ENCODE data around the gene STRN. TPM values are rescaled to one million over a fixed set of nuclear protein-coding genes. Genes with fewer than 3 reads are reported as not detected.
"Not testable (repeated sequence)": the region's sequence is repeated elsewhere in the genome, so short reads cannot be mapped to it uniquely, and the experiment has no call there.

STRN gene
- total RNA-seq, 2 donors from 2014 or later, result 44.0 to 50.6 TPM

- no peak for DNase-seq
- Histone ChIP-seq H3K4me3 (ENCODE audit: low read length) (no peak overlapping the region), H3K4me1 (ENCODE audit: control insufficient read depth, insufficient read depth, low read length) (no peaks in the 10 kb centered on the region), H3K36me3 (ENCODE audit: control insufficient read depth, insufficient read depth, low read length) (no peaks in the 10 kb centered on the region), H3K27me3 (ENCODE audit: control insufficient read depth, insufficient read depth, low read length, poor library complexity, severe bottlenecking) (no peaks in the 10 kb centered on the region), H3K9ac (ENCODE audit: extremely low read depth, low read length, poor library complexity, severe bottlenecking) (no peak overlapping the region), H3K27ac (ENCODE audit: low read depth, low read length) (no peak overlapping the region), H3K9me3 (ENCODE audit: control insufficient read depth, low read length) (peaks cover 5% of the 10 kb centered on the region)
- Mint-ChIP-seq H3K4me1 (peaks cover 3% of the 10 kb centered on the region), H3K36me3 (ENCODE audit: low read depth) (no peaks in the 10 kb centered on the region), H3K27ac (peak overlapping the region; percentile 7), H3K4me3 (no peak overlapping the region), H3K9me3 (peaks cover 8% of the 10 kb centered on the region), H3K27me3 (ENCODE audit: insufficient read depth) (no peaks in the 10 kb centered on the region)
- TF ChIP-seq CTCF (conservative IDR thresholded peaks at IDR 0.05), result no peak
- 38 to 86% methylated on average over 1 to 5 of the region's 5 CpGs for WGBS, 2 experiments (ENCODE audit: insufficient coverage in 1 of 2, insufficient read length in 1 of 2)
These were observed 131.4 kb downstream of the STRN start for GRCh38 chr2:36834731-36835524.

DNA sequence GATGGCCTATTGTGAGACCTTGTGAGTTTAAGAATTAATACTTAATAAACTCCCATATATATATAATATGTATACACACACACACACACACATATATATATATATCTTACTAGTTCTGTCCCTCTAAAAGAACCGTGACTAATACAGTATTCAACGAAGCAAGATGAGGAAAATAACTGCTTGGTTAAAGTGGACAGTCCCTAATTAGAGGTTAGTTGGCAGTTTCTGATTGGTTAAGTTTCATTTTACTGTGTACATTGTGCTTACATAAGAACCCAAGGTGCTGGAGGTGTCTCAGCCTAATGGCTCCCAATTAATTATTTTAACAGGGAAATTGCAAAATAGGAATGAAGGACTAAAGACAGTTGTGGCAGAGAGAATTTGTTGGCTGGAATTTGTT, 132.1 kb downstream of the STRN start:
- Histone ChIP-seq H3K9me3 (ENCODE audit: control insufficient read depth, low read length) (peaks cover 5% of the 10 kb centered on the region), H3K27ac (ENCODE audit: low read depth, low read length) (no peak overlapping the region), H3K4me1 (ENCODE audit: control insufficient read depth, insufficient read depth, low read length) (no peaks in the 10 kb centered on the region), H3K4me3 (ENCODE audit: low read length) (no peak overlapping the region), H3K9ac (ENCODE audit: extremely low read depth, low read length, poor library complexity, severe bottlenecking) (no peak overlapping the region), H3K36me3 (ENCODE audit: control insufficient read depth, insufficient read depth, low read length) (no peaks in the 10 kb centered on the region), H3K27me3 (ENCODE audit: control insufficient read depth, insufficient read depth, low read length, poor library complexity, severe bottlenecking) (no peaks in the 10 kb centered on the region)
- Mint-ChIP-seq H3K4me1 (peaks cover 2% of the 10 kb centered on the region), H3K9me3 (peaks cover 8% of the 10 kb centered on the region), H3K27ac (no peak overlapping the region), H3K36me3 (ENCODE audit: low read depth) (no peaks in the 10 kb centered on the region), H3K4me3 (no peak overlapping the region), H3K27me3 (ENCODE audit: insufficient read depth) (no peaks in the 10 kb centered on the region)
- TF ChIP-seq CTCF (conservative IDR thresholded peaks at IDR 0.05), result no peak
- DNase-seq, result no peak
- 95% methylated on average over 2 of the region's 2 CpGs; no CpG with 5 or more reads in 1 of the 2 experiments for WGBS, 2 experiments (ENCODE audit: insufficient coverage in 1 of 2, insufficient read length in 1 of 2)

- Histone ChIP-seq H3K4me3 (ENCODE audit: low read length) (no peak overlapping the region), H3K4me1 (ENCODE audit: control insufficient read depth, insufficient read depth, low read length) (no peaks in the 10 kb centered on the region), H3K9me3 (ENCODE audit: control insufficient read depth, low read length) (peaks cover 5% of the 10 kb centered on the region), H3K9ac (ENCODE audit: extremely low read depth, low read length, poor library complexity, severe bottlenecking) (no peak overlapping the region), H3K27ac (ENCODE audit: low read depth, low read length) (no peak overlapping the region), H3K36me3 (ENCODE audit: control insufficient read depth, insufficient read depth, low read length) (no peaks in the 10 kb centered on the region), H3K27me3 (ENCODE audit: control insufficient read depth, insufficient read depth, low read length, poor library complexity, severe bottlenecking) (no peaks in the 10 kb centered on the region)
- no peak overlapping the region for H3K4me3 Mint-ChIP-seq
- peaks cover 8% of the 10 kb centered on the region for H3K9me3 Mint-ChIP-seq
- no peak for TF ChIP-seq CTCF (conservative IDR thresholded peaks at IDR 0.05)
- no peak for DNase-seq
- H3K27ac Mint-ChIP-seq, result no peak overlapping the region
- 86 to 89% methylated on average over 1 of the region's 1 CpG for WGBS, 2 experiments (ENCODE audit: insufficient coverage in 1 of 2, insufficient read length in 1 of 2)
- H3K36me3 Mint-ChIP-seq (ENCODE audit: low read depth), result no peaks in the 10 kb centered on the region
- no peaks in the 10 kb centered on the region for H3K27me3 Mint-ChIP-seq (ENCODE audit: insufficient read depth)
- H3K4me1 Mint-ChIP-seq, result peaks cover 2% of the 10 kb centered on the region
These were observed 135.2 kb downstream of the STRN start for GRCh38 chr2:36831185-36831584.

DNA sequence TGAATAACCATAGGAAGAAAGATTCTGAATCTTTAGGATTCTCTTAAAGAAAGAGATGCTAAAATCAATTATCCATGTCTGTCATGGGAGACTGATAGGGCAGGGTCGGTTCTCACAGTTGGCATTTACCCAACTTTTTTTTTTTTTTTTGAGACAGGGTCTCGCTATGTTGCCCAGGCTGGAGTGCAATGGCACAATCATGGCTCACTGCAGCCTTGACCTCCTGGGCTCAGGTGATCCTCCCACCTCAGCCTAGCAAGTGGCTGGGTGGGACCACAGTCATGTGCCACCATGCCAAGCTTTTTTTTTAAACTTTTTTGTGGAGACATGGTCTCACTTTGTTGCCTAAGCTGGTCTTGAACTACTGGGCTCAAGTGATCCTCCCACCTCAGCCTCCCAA, 141.7 kb downstream of the STRN start:
- H3K27me3 ChIP-seq (ENCODE audit: control insufficient read depth, insufficient read depth, low read length, poor library complexity, severe bottlenecking); H3K4me3 ChIP-seq (ENCODE audit: low read length); H3K4me3 Mint-ChIP-seq; H3K27ac Mint-ChIP-seq; H3K9ac ChIP-seq (ENCODE audit: extremely low read depth, low read length, poor library complexity, severe bottlenecking); H3K36me3 Mint-ChIP-seq (ENCODE audit: low read depth); H3K36me3 ChIP-seq (ENCODE audit: control insufficient read depth, insufficient read depth, low read length); H3K27me3 Mint-ChIP-seq (ENCODE audit: insufficient read depth); H3K9me3 ChIP-seq (ENCODE audit: control insufficient read depth, low read length); H3K27ac ChIP-seq (ENCODE audit: low read depth, low read length); H3K4me1 ChIP-seq (ENCODE audit: control insufficient read depth, insufficient read depth, low read length); H3K9me3 Mint-ChIP-seq; DNase-seq: not testable (repeated sequence)
- WGBS, 2 experiments (ENCODE audit: insufficient coverage in 1 of 2, insufficient read length in 1 of 2), result 86 to 94% methylated on average over 1 to 2 of the region's 2 CpGs
- H3K4me1 Mint-ChIP-seq, result peaks cover 14% of the 10 kb centered on the region
